Coronary artery (tissue), 2 donors: ENCODE results near the gene BRIP1.
A peak's percentile ranks its signal among the peaks of the same experiment; 100 is the strongest.

ENCODE experiments used
- DNase-seq: peaks from one replicate; pipeline ENCODE4 v3.0.0-alpha.2; 2017; ENCODE audit warnings: low spot score
- H3K27ac ChIP-seq, 2 donors: fragments of 200-600 bp; sonication (generic); one replicate each; pipeline ENCODE4 v1.5.1; 2016 to 2019
- H3K4me3 ChIP-seq: fragments of 200-600 bp; sonication (generic); 2 replicates; pipeline ENCODE4 v1.5.1; 2016; ENCODE audit warnings: mild to moderate bottlenecking, moderate library complexity
- CTCF ChIP-seq: fragments of 200-600 bp; sonication (generic); IDR thresholded peaks from one replicate; pipeline ENCODE4 v1.5.1; 2019; ENCODE audit warnings: antibody characterized with exemption

Gene BRIP1

GRCh38 chr17:61862975-61863800, at the start of gene BRIP1:
TSS of gene BRIP1 (minus strand) at chr17:61863528. CDS start at chr17:61861539, 1,989 bp downstream.
- no peak for TF ChIP-seq CTCF
- H3K4me3 ChIP-seq = peak within 1 kb of the TSS; percentile 75
- peak within 1 kb of the TSS; percentile 79 to 81 for H3K27ac ChIP-seq
- DNase-seq = peak; percentile 93

GRCh38 chr17:61908292-61909037, 45.1 kb upstream of the BRIP1 start:
- no peak for TF ChIP-seq CTCF
- no peak overlapping the region for H3K4me3 ChIP-seq
- H3K27ac ChIP-seq = no peak overlapping the region
- no peak for DNase-seq

DNA sequence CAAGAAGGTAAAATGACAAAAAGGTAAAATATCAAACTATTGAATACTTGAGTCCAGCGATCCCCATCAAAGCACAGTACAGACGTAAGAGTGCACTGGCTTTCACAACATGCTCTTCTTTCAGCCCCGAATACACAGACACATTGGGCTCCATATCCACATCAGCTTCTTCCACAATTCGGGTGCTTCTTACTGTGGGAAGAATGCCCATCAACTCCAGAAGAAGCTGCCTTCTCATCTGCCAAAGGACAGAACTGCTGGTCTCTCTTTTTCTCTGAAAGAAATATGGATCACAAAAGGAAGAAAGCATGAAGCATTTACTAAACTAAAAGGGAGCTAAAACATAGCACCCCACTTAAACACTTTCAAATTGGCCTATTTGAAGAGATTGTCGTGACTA, 44.0 kb upstream of the BRIP1 start:
- H3K4me3 ChIP-seq = no peak overlapping the region
- TF ChIP-seq CTCF = no peak
- no peak overlapping the region for H3K27ac ChIP-seq
- DNase-seq = no peak

DNA sequence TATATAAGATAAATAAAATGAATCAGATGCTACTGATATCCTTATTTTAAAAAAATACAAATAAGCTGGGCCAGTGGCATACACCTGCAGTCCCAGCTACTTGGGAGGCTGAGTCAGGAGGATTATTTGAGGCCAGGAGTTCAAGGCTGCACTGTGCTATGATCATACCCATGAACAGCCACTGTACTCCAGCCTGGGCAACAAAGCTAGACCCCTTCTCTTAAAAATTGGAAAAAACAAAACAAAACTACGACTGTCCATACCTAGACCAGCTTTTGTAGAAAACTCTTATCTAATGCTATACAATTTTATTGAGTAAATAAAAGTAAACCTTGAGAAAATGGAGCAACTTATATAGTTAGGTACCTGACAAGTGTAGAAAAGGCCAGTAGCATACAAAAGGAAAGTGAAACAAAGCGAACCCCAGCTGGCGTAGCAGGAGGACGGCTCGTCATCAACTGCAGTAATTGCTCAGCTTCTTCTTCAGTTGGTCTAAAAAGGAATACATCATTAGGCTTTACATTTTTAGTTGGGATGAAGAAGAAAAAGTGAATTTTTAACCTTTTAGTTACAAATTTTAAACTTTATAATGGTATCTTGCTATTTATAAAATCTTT, 40.9 kb upstream of the BRIP1 start:
- no peak overlapping the region for H3K27ac ChIP-seq
- no peak for TF ChIP-seq CTCF
- H3K4me3 ChIP-seq = no peak overlapping the region
- DNase-seq = no peak

DNA sequence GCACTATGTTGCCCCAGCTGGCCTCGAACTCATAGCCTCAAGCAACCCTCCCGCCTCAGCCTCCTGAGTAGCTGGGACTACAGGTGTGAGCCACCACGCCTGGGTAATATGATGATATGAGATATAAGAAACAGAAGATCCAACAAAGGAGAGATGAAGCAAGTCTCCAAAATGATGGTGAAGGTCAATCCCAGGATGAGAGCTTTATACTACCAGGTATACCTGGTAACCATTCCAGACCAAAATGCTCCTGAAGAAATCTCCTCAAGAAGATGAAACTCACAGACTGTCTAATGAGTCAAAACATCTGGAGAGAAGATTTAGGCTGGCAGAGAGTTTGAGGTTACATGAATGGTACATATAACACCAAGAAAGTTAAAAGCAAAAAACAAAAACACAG, 39.9 kb upstream of the BRIP1 start:
- Histone ChIP-seq H3K4me3 (no peak overlapping the region), H3K27ac (no peak overlapping the region)
- TF ChIP-seq CTCF = no peak
- DNase-seq = no peak

DNA sequence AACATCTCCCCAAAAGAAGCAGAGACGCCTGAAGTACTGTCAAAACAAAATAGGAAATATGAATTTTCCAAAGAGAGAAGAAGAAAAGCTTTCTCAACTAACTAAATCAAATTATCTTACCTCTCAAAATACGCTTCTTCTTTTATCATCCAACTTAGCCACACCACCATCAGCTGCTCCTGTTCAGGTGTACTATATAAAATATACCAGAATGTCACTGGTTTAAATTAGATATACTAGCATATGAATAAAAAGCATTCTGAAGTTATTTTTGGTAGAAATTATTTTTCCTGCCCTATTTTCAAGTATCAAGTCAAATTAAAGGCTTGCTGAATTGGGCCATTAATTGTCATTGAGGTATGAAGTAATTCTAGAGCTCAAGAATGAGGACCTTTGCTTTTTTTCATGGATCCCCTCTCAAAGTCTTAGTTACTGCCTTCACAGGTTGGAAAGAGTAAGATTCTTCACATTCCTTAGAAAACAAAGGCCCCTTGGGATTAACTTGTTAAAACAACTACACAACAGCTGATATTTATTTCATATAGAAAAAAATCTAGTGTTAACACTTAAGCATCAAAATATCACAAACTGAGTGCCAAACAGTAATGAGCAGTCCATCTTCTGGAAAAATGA, 34.3 kb upstream of the BRIP1 start:
- no peak for DNase-seq
- TF ChIP-seq CTCF = no peak
- Histone ChIP-seq H3K27ac (no peak overlapping the region), H3K4me3 (no peak overlapping the region)
